IPS-15b (cell line): ENCODE data around the gene NNAT.
"Not testable (repeated sequence)": the region's sequence is repeated elsewhere in the genome, so short reads cannot be mapped to it uniquely, and the experiment has no call there.

Experiments used
- H3K27me3 ChIP-seq: one replicate; pipeline ENCODE4 v1.6.1; 2013; ENCODE audit warnings: low read length; ENCODE audit not compliant: control insufficient read depth, insufficient read depth
- H3K36me3 ChIP-seq: one replicate; pipeline ENCODE4 v1.6.1; 2013; ENCODE audit warnings: low read length; ENCODE audit not compliant: control insufficient read depth, insufficient read depth
- H3K4me1 ChIP-seq: one replicate; pipeline ENCODE4 v1.6.1; 2013; ENCODE audit warnings: mild to moderate bottlenecking, low read length; ENCODE audit not compliant: control insufficient read depth, insufficient read depth
- H3K4me3 ChIP-seq: one replicate; pipeline ENCODE4 v1.5.1; 2013; ENCODE audit warnings: low read depth, low read length
- H3K9ac ChIP-seq: one replicate; pipeline ENCODE4 v1.6.1; 2013; ENCODE audit warnings: low read depth, mild to moderate bottlenecking, low read length
- H3K9me3 ChIP-seq: one replicate; pipeline ENCODE4 v1.6.1; 2013; ENCODE audit warnings: mild to moderate bottlenecking, low read length; ENCODE audit not compliant: control insufficient read depth, insufficient read depth

NNAT gene

GRCh38 chr20:37484331-37484730, 36.7 kb upstream of the NNAT start:
- Histone ChIP-seq H3K9me3 (peaks cover 4% of the 10 kb centered on the region), H3K4me3 (no peak overlapping the region), H3K4me1 (no peaks in the 10 kb centered on the region)

GRCh38 chr20:37486209-37486608, 34.8 kb upstream of the NNAT start:
- H3K9me3 ChIP-seq, H3K9ac ChIP-seq, H3K4me1 ChIP-seq, H3K4me3 ChIP-seq, H3K36me3 ChIP-seq, H3K27me3 ChIP-seq: not testable (repeated sequence)

More at GRCh38 chr20:37484331-37484730, 36.7 kb upstream of the NNAT start:
- no peaks in the 10 kb centered on the region for H3K27me3 ChIP-seq
- no peak overlapping the region for H3K9ac ChIP-seq
- H3K36me3 ChIP-seq, result no peaks in the 10 kb centered on the region

- no peak overlapping the region for H3K9ac ChIP-seq
- no peaks in the 10 kb centered on the region for H3K9me3 ChIP-seq
- H3K4me1 ChIP-seq, result no peaks in the 10 kb centered on the region
- no peaks in the 10 kb centered on the region for H3K36me3 ChIP-seq
- no peak overlapping the region for H3K4me3 ChIP-seq
- no peaks in the 10 kb centered on the region for H3K27me3 ChIP-seq
Measured at GRCh38 chr20:37490663-37491350, 30.2 kb upstream of the NNAT start.

GRCh38 chr20:37492096-37492625, 28.9 kb upstream of the NNAT start:
- H3K9ac ChIP-seq, result no peak overlapping the region
- H3K36me3 ChIP-seq, result no peaks in the 10 kb centered on the region
- no peak overlapping the region for H3K4me3 ChIP-seq
- H3K9me3 ChIP-seq, result no peaks in the 10 kb centered on the region
- H3K27me3 ChIP-seq, result no peaks in the 10 kb centered on the region
- H3K4me1 ChIP-seq, result no peaks in the 10 kb centered on the region

- H3K4me1 ChIP-seq, result no peaks in the 10 kb centered on the region
- no peaks in the 10 kb centered on the region for H3K9me3 ChIP-seq
- H3K4me3 ChIP-seq, result no peak overlapping the region
- H3K27me3 ChIP-seq, result no peaks in the 10 kb centered on the region
- H3K9ac ChIP-seq, result no peak overlapping the region
- no peaks in the 10 kb centered on the region for H3K36me3 ChIP-seq
Measured at GRCh38 chr20:37492945-37493344, 28.1 kb upstream of the NNAT start.

GRCh38 chr20:37494301-37494700, 26.7 kb upstream of the NNAT start:
- Histone ChIP-seq H3K4me3 (no peak overlapping the region), H3K9ac (no peak overlapping the region), H3K36me3 (no peaks in the 10 kb centered on the region), H3K9me3 (no peaks in the 10 kb centered on the region), H3K4me1 (no peaks in the 10 kb centered on the region), H3K27me3 (no peaks in the 10 kb centered on the region)

GRCh38 chr20:37494796-37495195, 26.3 kb upstream of the NNAT start:
- no peaks in the 10 kb centered on the region for H3K9me3 ChIP-seq
- no peaks in the 10 kb centered on the region for H3K4me1 ChIP-seq
- H3K4me3 ChIP-seq, result no peak overlapping the region
- no peak overlapping the region for H3K9ac ChIP-seq
- H3K36me3 ChIP-seq, result no peaks in the 10 kb centered on the region
- no peaks in the 10 kb centered on the region for H3K27me3 ChIP-seq

GRCh38 chr20:37498066-37498665, 22.9 kb upstream of the NNAT start:
- H3K4me1 ChIP-seq, result no peaks in the 10 kb centered on the region
- no peak overlapping the region for H3K4me3 ChIP-seq
- no peaks in the 10 kb centered on the region for H3K9me3 ChIP-seq
- H3K9ac ChIP-seq, result no peak overlapping the region
- H3K36me3 ChIP-seq, result no peaks in the 10 kb centered on the region
- no peaks in the 10 kb centered on the region for H3K27me3 ChIP-seq

GRCh38 chr20:37500311-37500710, 20.7 kb upstream of the NNAT start:
- no peaks in the 10 kb centered on the region for H3K9me3 ChIP-seq
- H3K9ac ChIP-seq, result no peak overlapping the region
- H3K4me1 ChIP-seq, result peaks cover 8% of the 10 kb centered on the region
- H3K4me3 ChIP-seq, result no peak overlapping the region
- H3K36me3 ChIP-seq, result no peaks in the 10 kb centered on the region
- H3K27me3 ChIP-seq, result no peaks in the 10 kb centered on the region

- Histone ChIP-seq H3K4me3 (no peak overlapping the region), H3K36me3 (no peaks in the 10 kb centered on the region), H3K4me1 (peaks cover 17% of the 10 kb centered on the region), H3K9ac (no peak overlapping the region), H3K9me3 (no peaks in the 10 kb centered on the region), H3K27me3 (no peaks in the 10 kb centered on the region)
Measured at GRCh38 chr20:37501940-37502339, 19.1 kb upstream of the NNAT start.

- Histone ChIP-seq H3K9ac (no peak overlapping the region), H3K4me3 (no peak overlapping the region), H3K36me3 (peaks cover under 1% of the 10 kb centered on the region), H3K27me3 (no peaks in the 10 kb centered on the region), H3K4me1 (peaks cover 17% of the 10 kb centered on the region), H3K9me3 (no peaks in the 10 kb centered on the region)
Measured at GRCh38 chr20:37502654-37503053, 18.4 kb upstream of the NNAT start.

- Histone ChIP-seq H3K9me3 (no peaks in the 10 kb centered on the region), H3K27me3 (no peaks in the 10 kb centered on the region), H3K4me1 (peaks cover 17% of the 10 kb centered on the region), H3K36me3 (peaks cover 3% of the 10 kb centered on the region), H3K4me3 (no peak overlapping the region), H3K9ac (no peak overlapping the region)
Measured at GRCh38 chr20:37503256-37503927, 17.7 kb upstream of the NNAT start.
